Measurements from ENCODE around the gene GGA2.

GRCh38 chr16:23504076-23504452 is 6.2 kb downstream of the GGA2 start:
- TF ChIP-seq CTCF (conservative IDR thresholded peaks at IDR 0.05; ENCODE audit: low read depth, low read length) (no peak), EZH2 (IDR thresholded peaks at IDR 0.05; ENCODE audit: borderline replicate concordance, low read depth, low read length, poor library complexity, severe bottlenecking) (no peak)

All from A673 (cell line).